Left renal cortex interstitium (tissue), 4 donors: ENCODE results near the gene PIGV. TPM values are rescaled to one million over a fixed set of nuclear protein-coding genes. Genes with fewer than 3 reads are reported as not detected.
"Not testable (repeated sequence)": the region's sequence is repeated elsewhere in the genome, so short reads cannot be mapped to it uniquely, and the experiment has no call there.

ENCODE experiments used
- DNase-seq, 4 donors: peaks; one replicate each; pipeline ENCODE4 v3.0.0-alpha.2; 2013; ENCODE audit warnings: low read depth in 4 of 4, low spot score in 2 of 4, missing footprints in 1 of 4
- polyA plus RNA-seq, 4 donors: library from polyadenylated mRNA; unstranded; fragments of 120-200 nt; gene quantifications; one replicate each; pipeline ENCODE4 v1.2.1, GENCODE V29; 2013; ENCODE audit not compliant: insufficient read length in 4 of 4

The PIGV gene
- polyA plus RNA-seq, 4 donors = 16.8 to 19.6 (median 17.6) TPM

DNA sequence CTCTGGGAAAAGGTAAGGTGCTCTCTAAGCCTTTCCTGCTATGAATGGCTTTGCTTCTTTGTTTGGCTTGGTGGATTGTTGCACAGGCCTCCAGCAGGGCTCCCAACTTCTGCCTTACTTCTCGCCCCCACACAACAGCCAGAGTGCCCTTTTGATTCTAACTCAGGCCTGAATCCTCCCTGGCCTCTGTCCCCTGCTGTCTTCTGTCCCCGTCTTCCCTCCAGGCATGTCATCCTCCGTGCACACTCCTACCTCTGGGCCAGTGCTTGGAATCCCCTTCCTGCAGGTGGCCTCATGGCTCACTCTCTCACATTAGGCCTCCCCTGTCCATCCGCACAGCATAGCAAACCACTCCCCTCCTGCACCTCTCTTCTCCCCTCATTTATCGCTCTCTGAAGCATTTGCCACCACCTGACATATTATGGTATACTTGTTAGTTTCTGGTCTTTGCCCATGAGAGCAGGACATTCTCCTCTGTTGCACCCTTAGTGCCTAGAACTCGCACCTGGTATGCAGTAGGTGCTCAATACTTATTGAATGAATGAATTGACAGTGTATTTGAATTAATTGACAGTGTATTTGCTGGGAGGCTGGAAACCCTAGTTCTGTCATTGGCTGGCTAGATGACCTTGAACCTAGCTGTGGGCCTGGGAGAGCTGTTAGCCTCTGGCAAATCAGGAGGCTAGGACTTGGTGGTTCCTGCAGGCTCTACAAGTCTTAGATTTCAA is 41.6 kb downstream of the PIGV start:
- DNase-seq = no peak

DNA sequence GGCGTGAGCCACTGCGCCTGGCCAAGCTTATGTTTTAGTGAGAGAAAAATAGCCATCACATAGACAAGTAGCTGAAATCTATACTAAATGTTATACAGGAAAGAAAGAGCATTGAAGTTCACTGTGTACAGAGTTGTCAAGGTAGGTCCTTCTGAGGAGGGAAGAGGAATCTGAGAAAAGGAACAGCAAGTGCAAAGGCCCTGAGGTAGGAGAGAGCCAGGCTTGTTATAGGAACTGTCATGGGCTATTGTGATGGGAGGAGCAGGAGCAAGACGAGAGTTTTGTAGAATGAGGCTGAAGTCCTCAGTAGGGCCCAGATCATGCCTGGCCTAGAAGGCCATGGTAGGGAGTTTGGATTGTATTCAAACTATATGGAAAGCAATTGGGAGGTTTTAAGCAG is 43.3 kb downstream of the PIGV start:
- DNase-seq = no peak

DNA sequence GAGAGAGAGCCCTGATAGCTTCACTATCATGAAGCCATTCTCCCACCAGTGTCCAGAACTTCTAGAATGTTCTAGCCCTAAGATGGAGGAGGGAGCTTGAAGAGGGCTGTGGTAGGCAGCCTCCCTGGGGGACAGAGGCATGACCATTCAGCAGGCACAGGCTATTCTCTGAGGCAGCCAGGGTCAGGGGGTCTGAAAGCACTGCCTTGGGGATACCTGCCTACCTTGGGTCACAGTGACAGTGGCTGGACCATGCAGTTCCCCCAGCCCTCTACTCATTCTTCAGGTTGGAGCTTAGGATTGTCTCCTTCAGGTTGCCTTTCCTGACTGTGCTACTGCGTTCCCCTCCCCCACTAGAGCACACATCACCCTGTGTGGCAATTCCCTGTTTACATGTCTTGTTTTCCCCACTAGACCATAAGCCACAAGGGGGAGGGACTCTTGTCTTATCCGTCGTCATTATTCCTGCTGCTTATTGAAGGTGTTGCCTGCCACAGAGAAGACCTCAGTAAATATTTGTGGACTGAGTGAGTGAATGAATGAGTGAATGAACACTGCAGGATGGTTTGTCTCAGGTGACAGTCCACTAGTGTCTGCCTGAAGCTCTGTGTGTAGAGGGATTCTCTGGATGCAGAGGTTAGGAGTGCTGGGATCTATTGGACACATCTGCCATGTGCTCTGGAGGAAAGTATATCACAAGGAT is 43.9 kb downstream of the PIGV start:
- DNase-seq = no peak

DNA sequence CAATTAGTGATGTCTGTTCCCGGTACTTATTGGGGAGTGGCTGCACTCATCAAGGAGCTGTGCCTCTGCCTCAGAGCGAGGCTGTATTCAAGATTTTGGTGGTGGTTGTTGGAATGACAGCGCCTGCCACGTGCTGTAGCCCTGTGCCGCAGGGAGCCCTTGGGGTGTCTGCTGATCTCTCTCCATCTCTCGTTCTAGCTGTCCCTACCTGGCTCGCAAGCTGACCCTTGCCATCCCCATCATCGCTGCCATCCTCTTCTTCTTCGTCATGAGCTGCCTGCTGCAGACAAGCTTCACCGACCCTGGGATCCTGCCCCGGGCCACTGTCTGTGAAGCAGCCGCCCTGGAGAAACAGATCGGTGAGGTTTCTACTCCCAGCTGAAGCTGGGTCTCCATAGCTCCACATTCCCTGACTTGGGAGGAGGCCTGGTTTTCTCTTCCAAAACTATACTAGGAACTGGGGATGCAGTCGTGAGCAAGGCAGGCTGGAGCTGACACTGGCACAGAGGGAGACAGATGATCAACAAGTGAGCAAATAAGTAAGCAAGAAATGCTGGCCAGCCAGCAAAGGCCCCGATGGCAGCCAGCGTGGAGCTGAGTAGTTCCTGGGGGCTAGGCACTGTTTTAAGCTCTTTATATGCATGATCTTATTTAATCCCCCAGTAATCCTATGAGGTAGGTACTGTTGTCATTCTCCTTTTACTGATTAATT is 44.7 kb downstream of the PIGV start:
- DNase-seq = no peak

DNA sequence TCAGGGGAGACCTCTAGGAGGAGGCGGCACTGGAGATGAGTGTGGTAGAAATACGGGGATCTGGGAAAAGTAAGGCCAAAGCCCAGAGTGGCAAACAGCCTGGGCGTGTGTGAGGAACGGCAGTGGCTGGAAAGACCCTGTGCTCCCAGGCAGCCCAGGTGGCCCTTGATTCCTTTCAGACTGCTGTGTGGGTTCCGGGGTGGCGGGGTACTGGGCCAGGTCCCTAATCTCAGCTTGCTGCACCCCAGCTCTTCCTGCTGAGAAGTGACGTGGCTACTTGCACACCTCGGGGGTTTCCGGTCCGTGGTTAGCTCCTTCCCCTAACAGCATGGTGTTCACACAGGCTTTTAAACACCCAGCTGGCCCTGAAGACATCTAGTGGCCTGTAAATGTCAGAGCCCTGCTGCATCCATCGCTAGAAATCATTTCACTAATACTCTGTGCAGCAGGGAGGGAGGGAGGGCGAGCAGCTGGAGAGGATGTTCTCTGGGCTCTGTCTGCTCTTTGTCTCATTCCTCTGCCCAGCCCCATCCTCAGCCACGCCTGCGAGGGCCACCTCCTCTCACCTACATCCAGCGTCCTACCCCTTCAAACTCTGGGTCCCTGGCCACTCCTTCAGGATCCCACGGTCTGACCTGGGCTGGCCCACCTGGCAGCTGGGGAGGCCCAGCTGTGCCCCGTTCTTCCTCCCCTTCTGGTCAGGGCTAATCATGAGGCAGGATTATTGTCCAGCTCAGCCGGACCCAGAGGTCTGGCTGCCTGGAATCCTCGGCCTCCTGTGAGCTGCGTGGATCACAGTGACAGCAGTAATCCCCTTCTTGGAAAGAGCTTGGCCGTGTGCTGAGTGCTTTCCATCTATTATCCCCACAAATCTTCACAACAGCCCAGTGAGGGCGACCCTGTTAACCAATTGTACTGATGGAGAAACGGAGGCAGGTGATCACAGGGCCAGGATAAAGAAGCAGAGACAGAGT is 46.0 kb downstream of the PIGV start:
- DNase-seq = no peak

DNA sequence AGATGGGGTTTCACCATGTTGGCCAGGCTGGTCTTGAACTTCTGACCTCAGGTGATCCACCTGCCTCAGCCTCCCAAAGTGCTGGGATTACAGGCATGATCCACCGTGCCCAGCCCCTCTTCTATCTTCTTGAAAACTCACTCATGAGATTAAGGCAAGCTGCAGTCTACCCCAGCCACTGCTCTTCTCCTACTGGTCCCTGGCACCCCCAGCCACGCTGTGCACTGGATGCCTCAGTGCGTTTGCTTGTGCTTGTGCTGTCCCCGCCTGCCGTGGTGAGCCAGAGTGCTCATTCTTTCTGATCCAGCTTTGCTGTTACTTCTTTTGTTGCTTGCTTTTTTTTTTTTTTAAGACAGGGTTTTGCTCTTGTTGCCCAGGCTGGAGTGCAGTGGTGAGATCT is 49.9 kb downstream of the PIGV start:
- DNase-seq = not testable (repeated sequence)

DNA sequence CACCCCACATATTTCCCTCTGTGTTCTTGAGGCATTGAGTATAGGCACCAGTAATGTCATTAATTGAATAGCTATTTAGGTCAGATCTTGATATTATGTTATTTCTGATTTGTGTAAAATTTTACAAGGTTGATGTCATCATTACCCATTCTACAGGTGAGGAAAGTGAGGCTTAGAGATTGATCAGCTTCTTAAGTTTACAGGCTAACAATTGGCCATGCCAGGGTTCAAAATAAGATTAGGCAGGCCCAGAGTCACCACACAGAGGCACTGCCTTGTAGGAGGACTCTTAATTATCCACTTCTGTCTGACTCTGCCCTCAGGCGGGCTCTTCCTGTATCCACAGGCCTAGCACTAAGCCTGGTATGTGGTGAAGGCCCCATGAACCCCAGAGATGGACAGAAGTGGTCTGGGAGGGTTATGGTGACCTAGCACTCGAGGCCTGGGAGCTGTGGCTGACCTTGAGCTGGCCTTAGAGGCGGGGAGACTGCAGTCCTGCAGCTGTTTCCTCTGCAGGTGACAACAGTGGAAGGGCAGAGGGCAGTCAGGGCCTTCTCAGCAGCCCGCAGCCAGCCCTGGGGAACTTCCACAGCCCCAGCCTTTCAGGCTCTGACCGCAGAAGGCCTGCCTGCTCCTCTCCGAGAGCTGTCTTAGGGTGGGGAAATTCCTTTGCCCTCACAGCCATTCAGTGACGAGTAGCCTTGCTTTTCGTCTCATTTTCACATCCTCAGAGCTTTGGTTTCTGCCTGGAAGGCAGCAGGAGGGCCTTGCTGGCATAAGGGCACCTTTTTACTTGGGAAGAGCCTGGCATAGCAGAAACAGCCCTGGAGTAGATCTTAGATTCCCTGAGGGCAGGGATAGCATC is 51.0 kb downstream of the PIGV start:
- no peak for DNase-seq

- no peak for DNase-seq
Observed at GRCh38 chr1:26839339-26839722, 51.6 kb downstream of the PIGV start.

DNA sequence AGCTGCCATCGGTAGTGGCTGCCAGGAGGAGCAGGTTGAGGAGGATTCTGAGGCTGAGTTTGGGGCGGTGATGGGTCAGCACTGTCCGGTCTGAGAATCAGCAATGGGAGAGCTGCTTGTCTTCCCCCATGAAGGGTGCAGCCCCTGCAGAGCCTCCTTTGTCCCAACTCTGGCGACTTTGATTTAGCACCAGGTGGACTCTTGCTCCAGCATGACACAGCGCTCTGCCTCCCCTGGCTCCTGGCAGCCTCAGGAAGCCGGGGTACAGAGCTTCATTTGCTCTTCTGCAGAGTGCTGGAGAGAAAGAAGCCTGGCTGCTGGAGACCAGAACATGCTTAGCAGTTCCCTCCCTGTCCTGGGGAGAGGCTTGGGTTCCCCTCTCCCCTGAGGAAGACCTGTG is 52.0 kb downstream of the PIGV start:
- no peak for DNase-seq

DNA sequence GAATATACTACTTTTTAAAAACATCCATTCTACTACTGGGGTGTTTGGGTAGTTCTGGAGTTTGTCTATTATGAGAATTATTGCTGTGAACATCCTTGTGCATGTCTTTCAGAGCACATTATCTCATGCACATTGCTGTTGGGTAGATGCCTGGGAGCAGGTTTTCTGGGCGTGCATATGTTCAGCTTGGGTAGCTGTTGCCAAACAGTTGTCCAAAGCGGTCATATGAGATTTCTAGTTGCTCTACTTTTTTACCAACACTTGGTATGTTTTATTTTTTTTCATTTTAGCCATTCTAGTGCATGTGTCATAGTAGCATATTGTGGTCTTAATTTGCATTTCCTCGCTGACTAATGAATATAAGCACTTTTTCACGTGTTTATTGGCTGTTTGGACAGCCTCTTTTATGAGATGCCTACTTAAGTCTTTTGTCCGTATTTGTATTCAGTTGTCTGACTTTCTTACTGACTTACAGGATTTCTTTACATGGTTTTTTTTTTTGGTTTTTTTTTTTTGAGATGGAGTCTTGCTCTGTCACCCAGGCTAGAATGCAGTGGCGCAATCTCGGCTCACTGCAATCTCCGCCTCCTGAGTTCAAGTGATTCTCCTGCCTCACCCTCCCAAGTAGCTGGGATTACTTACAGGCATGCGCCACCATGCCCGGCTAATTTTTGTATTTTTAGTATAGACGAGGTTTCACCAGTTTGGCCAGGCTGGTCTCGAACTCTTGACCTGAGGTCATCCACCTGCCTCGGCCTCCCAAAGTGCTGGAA is 56.9 kb downstream of the PIGV start:
- DNase-seq = no peak

- not testable (repeated sequence) for DNase-seq
Observed at GRCh38 chr1:26847826-26848225, 60.1 kb downstream of the PIGV start.

Other genes starting within 250 kb of the PIGV start
- 100 to 1,000 TPM in 2 of 4 donors, 10 to 100 TPM in 2; 79.0 to 142 (median 92.1) TPM for gene ARID1A, start 91.9 kb upstream of the PIGV start, polyA plus RNA-seq
- gene ZDHHC18, start 38.7 kb downstream of the PIGV start, polyA plus RNA-seq = 10 to 100 TPM; 20.0 to 29.3 (median 21.3) TPM
- gene SFN, start 75.2 kb downstream of the PIGV start, polyA plus RNA-seq = 1 to 10 TPM in 1 of 4 donors, under 1 TPM in 3; 0.41 to 1.1 (median 0.56) TPM
- gene GPN2, start 102.3 kb downstream of the PIGV start, polyA plus RNA-seq = 10 to 100 TPM; 28.2 to 35.7 (median 33.7) TPM
- gene GPATCH3, start 112.5 kb downstream of the PIGV start, polyA plus RNA-seq = 10 to 100 TPM; 15.1 to 17.0 (median 16.0) TPM
- gene NR0B2, start 126.0 kb downstream of the PIGV start, polyA plus RNA-seq = 1 to 10 TPM; 1.1 to 1.9 (median 1.5) TPM
- 10 to 100 TPM; 81.4 to 98.6 (median 94.9) TPM for gene NUDC, start 133.8 kb downstream of the PIGV start, polyA plus RNA-seq
- 10 to 100 TPM in 2 of 4 donors, 1 to 10 TPM in 2; 8.8 to 11.7 (median 10.3) TPM for gene KDF1, start 172.5 kb downstream of the PIGV start, polyA plus RNA-seq
- 1 to 10 TPM; 5.6 to 8.2 (median 7.0) TPM for gene TRNP1, start 205.7 kb downstream of the PIGV start, polyA plus RNA-seq
- 1 to 10 TPM; 1.0 to 1.5 (median 1.3) TPM for gene TENT5B, start 224.9 kb downstream of the PIGV start, polyA plus RNA-seq